ENCODE results near the gene PACSIN1.

PACSIN1 gene

DNA sequence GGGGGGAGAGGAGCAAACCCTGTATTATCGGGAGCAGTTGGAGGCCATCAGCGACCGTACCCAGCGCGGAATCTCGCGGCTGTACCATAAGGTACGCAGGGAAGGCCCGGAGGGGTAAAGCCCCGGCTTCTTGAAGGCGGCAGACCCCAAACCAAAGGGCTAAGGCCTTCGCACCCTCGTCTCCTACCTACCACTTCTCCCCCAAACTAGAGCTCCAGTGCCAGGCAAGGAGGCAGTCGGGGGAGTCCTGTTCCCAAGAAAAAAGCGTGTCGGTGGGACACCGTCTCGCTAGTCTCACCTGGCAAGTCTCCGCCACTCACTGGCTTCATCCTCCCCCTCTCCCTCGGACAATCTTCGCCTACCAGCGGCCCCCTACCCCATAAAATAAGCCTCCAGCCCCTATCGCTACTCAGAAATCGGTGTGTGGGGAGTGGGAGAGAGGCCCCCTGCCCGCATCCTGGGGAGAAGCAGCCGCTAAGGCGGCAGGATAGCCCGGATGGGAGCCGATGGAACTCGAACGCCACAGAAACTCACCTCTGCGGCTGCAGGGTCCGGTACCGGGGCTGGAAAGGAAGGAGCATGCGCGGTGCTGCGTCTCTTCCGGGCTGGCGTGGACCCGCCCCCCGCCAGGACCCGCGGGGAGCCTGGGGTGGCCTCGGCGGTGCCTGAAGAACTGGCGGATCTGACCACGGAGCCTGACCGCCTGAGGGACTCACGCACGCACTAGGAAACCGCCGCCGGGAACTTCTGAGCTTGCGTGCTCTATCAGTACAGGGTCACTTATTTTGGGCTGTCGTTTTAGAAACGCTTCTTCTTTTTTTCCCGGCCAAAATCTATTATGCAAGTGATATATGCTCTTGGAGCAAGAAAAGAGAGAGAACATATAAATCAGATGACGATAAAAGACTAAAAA, 40.1 kb upstream of the PACSIN1 start, which contains the start of gene RPS10:
Gene RPS10 (minus strand): TSS at position 572 of the 913 bp plus-strand sequence. CDS start 848 bp downstream, outside the sequence.
- TF ChIP-seq, protein P1, sequence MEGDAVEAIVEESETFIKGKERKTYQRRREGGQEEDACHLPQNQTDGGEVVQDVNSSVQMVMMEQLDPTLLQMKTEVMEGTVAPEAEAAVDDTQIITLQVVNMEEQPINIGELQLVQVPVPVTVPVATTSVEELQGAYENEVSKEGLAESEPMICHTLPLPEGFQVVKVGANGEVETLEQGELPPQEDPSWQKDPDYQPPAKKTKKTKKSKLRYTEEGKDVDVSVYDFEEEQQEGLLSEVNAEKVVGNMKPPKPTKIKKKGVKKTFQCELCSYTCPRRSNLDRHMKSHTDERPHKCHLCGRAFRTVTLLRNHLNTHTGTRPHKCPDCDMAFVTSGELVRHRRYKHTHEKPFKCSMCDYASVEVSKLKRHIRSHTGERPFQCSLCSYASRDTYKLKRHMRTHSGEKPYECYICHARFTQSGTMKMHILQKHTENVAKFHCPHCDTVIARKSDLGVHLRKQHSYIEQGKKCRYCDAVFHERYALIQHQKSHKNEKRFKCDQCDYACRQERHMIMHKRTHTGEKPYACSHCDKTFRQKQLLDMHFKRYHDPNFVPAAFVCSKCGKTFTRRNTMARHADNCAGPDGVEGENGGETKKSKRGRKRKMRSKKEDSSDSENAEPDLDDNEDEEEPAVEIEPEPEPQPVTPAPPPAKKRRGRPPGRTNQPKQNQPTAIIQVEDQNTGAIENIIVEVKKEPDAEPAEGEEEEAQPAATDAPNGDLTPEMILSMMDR (IDR thresholded peaks at IDR 0.05; ENCODE audit: low read depth, low read length, missing control alignments) = no peak
- H3K4me3 ChIP-seq (replicated peaks; ENCODE audit: low read depth, low read length) = peak within 1 kb of the TSS; percentile 98
- DNase-seq (ENCODE audit: extremely low read depth, low read depth) = peak; percentile 76

DNA sequence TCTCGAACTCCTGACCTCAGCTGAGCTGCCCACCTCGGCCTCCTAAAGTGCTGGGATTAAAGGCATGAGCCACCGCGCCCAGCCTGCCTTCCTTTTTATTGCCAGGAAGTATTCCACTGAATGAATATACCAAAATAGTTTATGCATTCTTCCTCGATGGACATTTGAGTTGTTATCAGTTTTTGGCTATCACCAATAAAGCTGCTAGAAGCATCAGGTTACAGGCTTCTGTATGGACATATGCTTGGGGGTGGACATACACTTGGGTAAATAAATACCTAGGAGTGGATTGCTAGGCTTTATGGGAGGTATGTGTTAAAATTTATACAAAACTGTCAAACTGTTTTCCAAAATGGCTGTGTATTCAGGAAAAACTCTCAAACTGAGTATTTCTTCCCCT, 30.0 kb upstream of the PACSIN1 start:
- DNase-seq (ENCODE audit: extremely low read depth, low read depth) = no peak
- H3K4me3 ChIP-seq (replicated peaks; ENCODE audit: low read depth, low read length) = no peak overlapping the region
- TF ChIP-seq, protein P1 (IDR thresholded peaks at IDR 0.05; ENCODE audit: low read depth, low read length, missing control alignments) = no peak

DNA sequence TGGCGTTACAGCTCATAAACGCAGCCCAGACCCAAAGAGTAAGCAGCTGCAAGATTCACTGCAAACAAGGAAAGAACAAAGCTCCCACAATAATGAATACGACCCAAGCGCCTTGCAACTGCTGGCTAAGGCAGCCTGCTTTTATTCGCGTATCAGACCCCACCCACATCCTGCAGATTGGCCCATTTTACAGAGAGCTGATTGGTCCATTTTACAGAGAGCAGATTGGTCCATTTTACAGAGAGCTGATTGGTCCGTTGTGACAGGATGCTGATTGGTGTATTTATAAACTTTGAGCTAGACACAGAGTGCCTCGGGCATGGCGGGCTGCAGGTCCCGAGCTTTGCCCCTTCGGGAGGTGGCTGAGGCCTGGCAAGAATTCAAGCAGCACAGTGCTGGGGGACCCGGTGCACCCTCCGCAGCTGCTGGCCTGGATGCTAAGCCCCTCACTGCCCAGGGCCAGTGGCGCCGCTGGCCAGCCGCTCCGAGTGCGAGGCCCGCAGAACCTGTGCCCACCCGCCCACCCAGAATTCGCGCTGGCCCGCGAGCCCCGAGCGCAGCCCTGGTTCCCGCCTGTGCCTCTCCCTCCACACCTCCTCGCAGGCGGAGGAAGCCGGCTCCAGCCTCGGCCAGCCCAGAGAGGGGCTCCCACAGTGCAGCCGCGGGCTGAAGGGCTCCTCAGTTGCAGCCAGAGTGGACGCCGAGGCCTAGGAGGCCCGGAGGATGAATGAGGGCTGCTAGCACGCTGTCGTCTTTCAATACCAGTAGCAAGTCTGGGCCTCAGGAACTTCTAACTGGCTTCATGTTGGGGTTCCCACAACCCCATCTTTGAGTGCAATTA, 28.9 kb upstream of the PACSIN1 start:
- DNase-seq (ENCODE audit: extremely low read depth, low read depth) = no peak
- no peak overlapping the region for H3K4me3 ChIP-seq (replicated peaks; ENCODE audit: low read depth, low read length)
- TF ChIP-seq, protein P1 (IDR thresholded peaks at IDR 0.05; ENCODE audit: low read depth, low read length, missing control alignments) = no peak

DNA sequence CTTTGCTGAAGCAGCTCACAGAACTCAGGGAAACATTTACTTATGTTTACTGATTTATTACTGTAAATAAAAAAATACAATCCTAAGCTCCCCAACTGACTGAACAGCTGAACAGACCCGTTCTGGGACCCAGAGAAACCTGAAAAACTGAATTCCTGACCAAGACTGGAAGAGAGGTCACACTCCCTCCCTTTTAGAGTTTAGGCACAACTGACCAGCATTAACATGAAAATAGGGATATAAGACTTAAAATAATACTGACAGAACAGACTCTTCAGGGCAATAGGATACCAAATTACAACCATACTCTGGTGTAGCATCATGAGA, 28.3 kb upstream of the PACSIN1 start:
- no peak overlapping the region for H3K4me3 ChIP-seq (replicated peaks; ENCODE audit: low read depth, low read length)
- DNase-seq (ENCODE audit: extremely low read depth, low read depth) = no peak
- TF ChIP-seq, protein P1 (IDR thresholded peaks at IDR 0.05; ENCODE audit: low read depth, low read length, missing control alignments) = no peak

DNA sequence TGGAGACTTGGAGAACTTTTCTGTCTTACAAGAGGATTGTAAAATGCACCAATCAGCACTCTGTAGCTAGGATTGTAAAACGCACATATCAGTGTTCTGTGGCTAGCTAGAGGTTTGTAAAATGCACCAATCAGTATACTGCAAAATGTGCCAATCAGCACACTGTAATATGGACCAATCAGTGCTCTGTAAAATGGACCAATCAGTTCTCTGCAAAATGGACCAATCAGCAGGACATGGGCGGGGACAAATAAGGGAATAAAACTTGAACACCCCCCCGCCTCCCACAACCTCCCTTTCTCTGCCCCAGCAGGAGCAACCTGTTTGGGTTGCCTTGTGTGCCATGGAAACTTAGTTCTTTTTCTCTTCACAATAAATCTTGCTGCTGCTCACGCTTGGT, 27.2 kb upstream of the PACSIN1 start:
- TF ChIP-seq, protein P1 (IDR thresholded peaks at IDR 0.05; ENCODE audit: low read depth, low read length, missing control alignments) = no peak
- no peak overlapping the region for H3K4me3 ChIP-seq (replicated peaks; ENCODE audit: low read depth, low read length)
- no peak for DNase-seq (ENCODE audit: extremely low read depth, low read depth)

DNA sequence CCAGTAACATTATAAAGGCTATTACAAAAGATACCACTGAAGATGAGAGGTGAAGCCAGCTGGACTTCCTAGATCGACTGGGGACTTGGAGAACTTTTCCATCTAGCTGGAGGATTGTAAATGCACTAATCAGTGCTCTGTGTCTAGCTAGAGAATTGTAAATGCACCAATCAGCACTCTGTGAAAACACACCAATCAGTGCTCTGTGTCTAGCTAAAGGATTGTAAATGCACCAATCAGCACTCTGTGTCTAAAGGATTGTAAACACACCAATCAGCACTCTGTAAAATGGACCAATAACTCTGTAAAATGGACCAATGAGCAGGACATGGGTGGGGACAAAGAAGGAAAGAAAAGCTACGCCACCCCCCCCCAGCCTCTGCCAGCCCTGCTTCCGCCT, 26.4 kb upstream of the PACSIN1 start:
- no peak overlapping the region for H3K4me3 ChIP-seq (replicated peaks; ENCODE audit: low read depth, low read length)
- TF ChIP-seq, protein P1 (IDR thresholded peaks at IDR 0.05; ENCODE audit: low read depth, low read length, missing control alignments) = no peak
- DNase-seq (ENCODE audit: extremely low read depth, low read depth) = no peak
